IMR-90 (cell line): ENCODE measurements around the gene NPRL2. TPM values are rescaled to one million over a fixed set of nuclear protein-coding genes. Genes with fewer than 3 reads are reported as not detected.

Experiments
- ATAC-seq: fragments of 200-7000 bp; cut with Tn5 transposase; 2 replicates; pipeline ENCODE4 v1.9.1; 2020; ENCODE audit warnings: low read depth, mild to moderate bottlenecking, moderate library complexity
- BruUV-seq: library from RNA; stranded (reverse); fragments of 400-500 nt; replicated peaks from 2 replicates; lab custom pipeline; 2021; lab: Mats Ljungman, UMichigan
- CTCF ChIA-PET: fragments of 300-600 bp; formaldehyde crosslinking; extraction: SDS; loops from one replicate; lab custom pipeline; 2021; ENCODE audit warnings: antibody characterized with exemption; lab: Yijun Ruan, JAX
- POLR2A ChIA-PET: fragments of 300-600 bp; sonication (Branson Sonifier 250); formaldehyde crosslinking; loops from one replicate; lab custom pipeline; 2022; ENCODE audit warnings: antibody characterized with exemption; ENCODE audit not compliant: unreplicated experiment; lab: Charles Lee
- DNase-seq: peaks from one replicate; pipeline ENCODE4 v3.0.0; 2013
- H2AFZ ChIP-seq: replicated peaks from 2 replicates; pipeline ENCODE3; 2013; ENCODE audit warnings: low read length, mild to moderate bottlenecking; ENCODE audit not compliant: poor library complexity
- H2AK5ac ChIP-seq: 2 replicates; pipeline ENCODE4 v1.6.1; 2013; ENCODE audit warnings: low read depth, low read length, inconsistent platforms
- H2AK9ac ChIP-seq: replicated peaks from 2 replicates; pipeline ENCODE3; 2013; ENCODE audit warnings: mild to moderate bottlenecking, low read depth, low read length, moderate library complexity; ENCODE audit not compliant: poor library complexity
- H2BK120ac ChIP-seq: 2 replicates; pipeline ENCODE4 v1.6.1; 2013; ENCODE audit warnings: low read depth, low read length, inconsistent platforms
- H2BK15ac ChIP-seq: 3 replicates; pipeline ENCODE4 v1.6.1; 2013; ENCODE audit warnings: low read depth, low read length, inconsistent platforms
- H2BK20ac ChIP-seq: 2 replicates; pipeline ENCODE4 v1.6.1; 2013; ENCODE audit warnings: low read depth, mild to moderate bottlenecking, inconsistent platforms, low read length, moderate library complexity
- H2BK5ac ChIP-seq: 2 replicates; pipeline ENCODE4 v1.6.1; 2013; ENCODE audit warnings: mild to moderate bottlenecking, low read depth, low read length, inconsistent platforms; ENCODE audit not compliant: poor library complexity, severe bottlenecking
- H3K14ac ChIP-seq: replicated peaks from 2 replicates; pipeline ENCODE4 v1.6.1; 2013; ENCODE audit warnings: low read depth, low read length, inconsistent platforms
- H3K18ac ChIP-seq: 2 replicates; pipeline ENCODE4 v1.6.1; 2013; ENCODE audit warnings: low read depth, low read length, control low read depth
- H3K23ac ChIP-seq: 2 replicates; pipeline ENCODE4 v1.6.1; 2013; ENCODE audit warnings: low read depth, low read length, inconsistent platforms
- H3K27ac ChIP-seq: 2 replicates; pipeline ENCODE4 v1.5.1; 2013; ENCODE audit warnings: mild to moderate bottlenecking, control low read depth, low read length; ENCODE audit not compliant: insufficient read depth
- H3K27me3 ChIP-seq: 2 replicates; pipeline ENCODE4 v1.6.1; 2013; ENCODE audit warnings: low read length; ENCODE audit not compliant: control insufficient read depth, insufficient read depth
- H3K36me3 ChIP-seq: 2 replicates; pipeline ENCODE4 v1.6.1; 2013; ENCODE audit warnings: low read length, mixed read lengths; ENCODE audit not compliant: control insufficient read depth, insufficient read depth
- H3K4ac ChIP-seq: 2 replicates; pipeline ENCODE4 v1.6.1; 2013; ENCODE audit warnings: low read depth, low read length, inconsistent platforms
- H3K4me1 ChIP-seq: 2 replicates; pipeline ENCODE4 v1.6.1; 2013; ENCODE audit warnings: low read length, mixed read lengths; ENCODE audit not compliant: control insufficient read depth, insufficient read depth
- H3K4me2 ChIP-seq: 2 replicates; pipeline ENCODE4 v1.6.1; 2013; ENCODE audit warnings: low read depth, mild to moderate bottlenecking, control low read depth, low read length, moderate library complexity
- H3K4me3 ChIP-seq: 2 replicates; pipeline ENCODE4 v1.5.1; 2013; ENCODE audit warnings: low read depth, mild to moderate bottlenecking, control low read depth, low read length, moderate library complexity; ENCODE audit not compliant: insufficient read depth
- H3K56ac ChIP-seq: 2 replicates; pipeline ENCODE4 v1.6.1; 2013; ENCODE audit warnings: low read length, inconsistent platforms; ENCODE audit not compliant: insufficient read depth; ENCODE audit errors: extremely low read depth
- H3K79me1 ChIP-seq, 2 experiments: 2 replicates each; pipeline ENCODE4 v1.6.1; 2013; ENCODE audit warnings: low read length in 2 of 2, inconsistent platforms in 1 of 2, low read depth in 1 of 2
- H3K9ac ChIP-seq: 2 replicates; pipeline ENCODE4 v1.6.1; 2013; ENCODE audit warnings: low read depth, low read length, control low read depth
- H3K9me1 ChIP-seq: 2 replicates; pipeline ENCODE4 v1.6.1; 2013; ENCODE audit warnings: low read length, inconsistent platforms; ENCODE audit not compliant: insufficient read depth
- H3K9me3 ChIP-seq: 2 replicates; pipeline ENCODE4 v1.6.1; 2013; ENCODE audit warnings: low read length; ENCODE audit not compliant: control insufficient read depth, insufficient read depth
- H4K20me1 ChIP-seq: 2 replicates; pipeline ENCODE4 v1.6.1; 2013; ENCODE audit warnings: low read length, inconsistent platforms; ENCODE audit not compliant: insufficient read depth
- H4K5ac ChIP-seq: 2 replicates; pipeline ENCODE4 v1.6.1; 2013; ENCODE audit warnings: mild to moderate bottlenecking, low read depth, low read length, control low read depth
- H4K8ac ChIP-seq, 2 experiments: 2 replicates each; pipeline ENCODE4 v1.6.1; 2013; ENCODE audit warnings: low read depth in 2 of 2, low read length in 2 of 2, control low read depth in 1 of 2, inconsistent platforms in 1 of 2
- H4K91ac ChIP-seq: 2 replicates; pipeline ENCODE4 v1.6.1; 2013; ENCODE audit warnings: low read depth, low read length, inconsistent platforms; ENCODE audit not compliant: insufficient read depth
- RFX5 ChIP-seq: IDR thresholded peaks from 2 replicates; pipeline ENCODE4 v1.8.0; 2012; ENCODE audit warnings: low read depth, mild to moderate bottlenecking, low read length, moderate library complexity
- WGBS, 2 experiments: methylation state at CpG; one replicate each; pipeline versions ENCODE4 v1.1.5 to v1.1.7; 2013; ENCODE audit warnings: missing lambda C conversion rate in 2 of 2; ENCODE audit not compliant: insufficient read length in 1 of 2; ENCODE audit errors: extremely low coverage in 2 of 2; 5-methylcytosine and 5-hydroxymethylcytosine counted together
- dilution Hi-C: fragments of 300-500 bp; cut with HindIII; formaldehyde crosslinking; loops from one replicate; pipeline ENCODE4 v1.14.3; 2018; ENCODE audit warnings: low sequenced_read_pairs; ENCODE audit not compliant: unreplicated experiment
- in situ Hi-C: fragments of 300-500 bp; cut with MboI; formaldehyde crosslinking; loops from 3 replicates; pipeline ENCODE4 v1.14.3; 2019; ENCODE audit warnings: low sequenced_read_pairs, inconsistent platforms, mixed read lengths
- intact Hi-C: fragments of 100-400 bp; cut with micrococcal nuclease; formaldehyde crosslinking; loops from 2 replicates; pipeline ENCODE4 v1.10.0; 2022
- polyA plus RNA-seq, 3 experiments: library from polyadenylated mRNA; depleted of rRNA; stranded (reverse); fragments of >200 nt; gene quantifications; 2 replicates each; pipeline ENCODE4 v1.2.3, GENCODE V29; 2012; ENCODE audit warnings: low replicate concordance in 1 of 3
- total RNA-seq: library from RNA; depleted of rRNA; stranded (reverse); fragments of >200 nt; gene quantifications from 2 replicates; pipeline ENCODE4 v1.2.3, GENCODE V29; 2012
- TF ChIP-seq, protein P1 (sequence below): conservative IDR thresholded peaks from 2 replicates; pipeline ENCODE4 v1.5.1; 2012; ENCODE audit warnings: mild to moderate bottlenecking, low read depth, low read length, improper control_type of control experiment

NPRL2 gene
- total and polyA plus RNA-seq, 2 of the 4 experiments (the other 2 are of a cell fraction): 38.3 to 38.7 TPM

- Histone ChIP-seq H3K23ac (peak overlapping the region; percentile 32), H3K9me3 (no peaks in the 10 kb centered on the region), H3K4me3 (peak overlapping the region; percentile 58), H3K4me1 (peaks cover 25% of the 10 kb centered on the region), H3K27ac (peak overlapping the region; percentile 98), H2BK120ac (no peak overlapping the region), H3K56ac (no peak overlapping the region; the same call in 1 of the 2 replicates), H3K9me1 (peaks cover 22% of the 10 kb centered on the region), H2BK20ac (no peak overlapping the region), H3K79me1 (peaks cover 29 to 59% of the 10 kb centered on the region in 2 experiments), H4K20me1 (peaks cover 16% of the 10 kb centered on the region; the same call in 1 of the 2 replicates), H4K5ac (no peak overlapping the region), H2AK5ac (peak overlapping the region; percentile 37; the same call in 1 of the 2 replicates), H3K4ac (peak overlapping the region; percentile 87), H3K14ac (0 out of 2 replicates have a peak overlapping the region, but pooled peaks have one; percentile 8), H3K18ac (no peak overlapping the region), H2AFZ (no peak overlapping the region), H3K36me3 (peaks cover 38% of the 10 kb centered on the region), H2BK15ac (no peak overlapping the region), H2BK5ac (no peak overlapping the region), H3K4me2 (peak overlapping the region; percentile 96), H2AK9ac (peak overlapping the region; percentile 91), H3K27me3 (no peaks in the 10 kb centered on the region), H4K8ac (peak overlapping the region; percentile 20 to 74; a peak in 1 of 4 replicates), H3K9ac (peak overlapping the region; percentile 87), H4K91ac (peak overlapping the region; percentile 5; the same call in 1 of the 2 replicates)
- ATAC-seq: no peak
- no peak for TF ChIP-seq RFX5
- TF ChIP-seq, protein P1, sequence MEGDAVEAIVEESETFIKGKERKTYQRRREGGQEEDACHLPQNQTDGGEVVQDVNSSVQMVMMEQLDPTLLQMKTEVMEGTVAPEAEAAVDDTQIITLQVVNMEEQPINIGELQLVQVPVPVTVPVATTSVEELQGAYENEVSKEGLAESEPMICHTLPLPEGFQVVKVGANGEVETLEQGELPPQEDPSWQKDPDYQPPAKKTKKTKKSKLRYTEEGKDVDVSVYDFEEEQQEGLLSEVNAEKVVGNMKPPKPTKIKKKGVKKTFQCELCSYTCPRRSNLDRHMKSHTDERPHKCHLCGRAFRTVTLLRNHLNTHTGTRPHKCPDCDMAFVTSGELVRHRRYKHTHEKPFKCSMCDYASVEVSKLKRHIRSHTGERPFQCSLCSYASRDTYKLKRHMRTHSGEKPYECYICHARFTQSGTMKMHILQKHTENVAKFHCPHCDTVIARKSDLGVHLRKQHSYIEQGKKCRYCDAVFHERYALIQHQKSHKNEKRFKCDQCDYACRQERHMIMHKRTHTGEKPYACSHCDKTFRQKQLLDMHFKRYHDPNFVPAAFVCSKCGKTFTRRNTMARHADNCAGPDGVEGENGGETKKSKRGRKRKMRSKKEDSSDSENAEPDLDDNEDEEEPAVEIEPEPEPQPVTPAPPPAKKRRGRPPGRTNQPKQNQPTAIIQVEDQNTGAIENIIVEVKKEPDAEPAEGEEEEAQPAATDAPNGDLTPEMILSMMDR: no peak
- in situ Hi-C loops: no loop called here
- BruUV-seq: TSS peak; percentile 64
- POLR2A ChIA-PET: no interaction called here
- 80% methylated on average over 27 of the region's 29 CpGs; no CpG with 5 or more reads in 1 of the 2 experiments for WGBS, 2 experiments
- no peak for DNase-seq
- dilution Hi-C loops: no loop called here
- intact Hi-C loops: loop anchor here (5.0 kb wide), 1 partner anchor 58 kb away; no protein-coding TSS in a partner anchor
- CTCF ChIA-PET: no interaction called here
Observed at GRCh38 chr3:50319894-50320625, 30.5 kb downstream of the NPRL2 start.
